IMR-90 (cell line): ENCODE results near the gene NCAPD3. TPM values are rescaled to one million over a fixed set of nuclear protein-coding genes. Genes with fewer than 3 reads are reported as not detected.

ENCODE experiments used
- ATAC-seq: fragments of 200-7000 bp; cut with Tn5 transposase; 2 replicates; pipeline ENCODE4 v1.9.1; 2020; ENCODE audit warnings: low read depth, mild to moderate bottlenecking, moderate library complexity
- BruUV-seq: library from RNA; stranded (reverse); fragments of 400-500 nt; replicated peaks from 2 replicates; lab custom pipeline; 2021; lab: Mats Ljungman, UMichigan
- CTCF ChIA-PET: fragments of 300-600 bp; formaldehyde crosslinking; extraction: SDS; loops from one replicate; lab custom pipeline; 2021; ENCODE audit warnings: antibody characterized with exemption; lab: Yijun Ruan, JAX
- POLR2A ChIA-PET: fragments of 300-600 bp; sonication (Branson Sonifier 250); formaldehyde crosslinking; loops from one replicate; lab custom pipeline; 2022; ENCODE audit warnings: antibody characterized with exemption; ENCODE audit not compliant: unreplicated experiment; lab: Charles Lee
- DNase-seq: peaks from one replicate; pipeline ENCODE4 v3.0.0; 2013
- H2AFZ ChIP-seq: replicated peaks from 2 replicates; pipeline ENCODE3; 2013; ENCODE audit warnings: low read length, mild to moderate bottlenecking; ENCODE audit not compliant: poor library complexity
- H2AK5ac ChIP-seq: 2 replicates; pipeline ENCODE4 v1.6.1; 2013; ENCODE audit warnings: low read depth, low read length, inconsistent platforms
- H2AK9ac ChIP-seq: replicated peaks from 2 replicates; pipeline ENCODE3; 2013; ENCODE audit warnings: mild to moderate bottlenecking, low read depth, low read length, moderate library complexity; ENCODE audit not compliant: poor library complexity
- H2BK120ac ChIP-seq: 2 replicates; pipeline ENCODE4 v1.6.1; 2013; ENCODE audit warnings: low read depth, low read length, inconsistent platforms
- H2BK15ac ChIP-seq: 3 replicates; pipeline ENCODE4 v1.6.1; 2013; ENCODE audit warnings: low read depth, low read length, inconsistent platforms
- H2BK20ac ChIP-seq: 2 replicates; pipeline ENCODE4 v1.6.1; 2013; ENCODE audit warnings: low read depth, mild to moderate bottlenecking, inconsistent platforms, low read length, moderate library complexity
- H2BK5ac ChIP-seq: 2 replicates; pipeline ENCODE4 v1.6.1; 2013; ENCODE audit warnings: mild to moderate bottlenecking, low read depth, low read length, inconsistent platforms; ENCODE audit not compliant: poor library complexity, severe bottlenecking
- H3K14ac ChIP-seq: replicated peaks from 2 replicates; pipeline ENCODE4 v1.6.1; 2013; ENCODE audit warnings: low read depth, low read length, inconsistent platforms
- H3K18ac ChIP-seq: 2 replicates; pipeline ENCODE4 v1.6.1; 2013; ENCODE audit warnings: low read depth, low read length, control low read depth
- H3K23ac ChIP-seq: 2 replicates; pipeline ENCODE4 v1.6.1; 2013; ENCODE audit warnings: low read depth, low read length, inconsistent platforms
- H3K27ac ChIP-seq: 2 replicates; pipeline ENCODE4 v1.5.1; 2013; ENCODE audit warnings: mild to moderate bottlenecking, control low read depth, low read length; ENCODE audit not compliant: insufficient read depth
- H3K27me3 ChIP-seq: 2 replicates; pipeline ENCODE4 v1.6.1; 2013; ENCODE audit warnings: low read length; ENCODE audit not compliant: control insufficient read depth, insufficient read depth
- H3K36me3 ChIP-seq: 2 replicates; pipeline ENCODE4 v1.6.1; 2013; ENCODE audit warnings: low read length, mixed read lengths; ENCODE audit not compliant: control insufficient read depth, insufficient read depth
- H3K4ac ChIP-seq: 2 replicates; pipeline ENCODE4 v1.6.1; 2013; ENCODE audit warnings: low read depth, low read length, inconsistent platforms
- H3K4me1 ChIP-seq: 2 replicates; pipeline ENCODE4 v1.6.1; 2013; ENCODE audit warnings: low read length, mixed read lengths; ENCODE audit not compliant: control insufficient read depth, insufficient read depth
- H3K4me2 ChIP-seq: 2 replicates; pipeline ENCODE4 v1.6.1; 2013; ENCODE audit warnings: low read depth, mild to moderate bottlenecking, control low read depth, low read length, moderate library complexity
- H3K4me3 ChIP-seq: 2 replicates; pipeline ENCODE4 v1.5.1; 2013; ENCODE audit warnings: low read depth, mild to moderate bottlenecking, control low read depth, low read length, moderate library complexity; ENCODE audit not compliant: insufficient read depth
- H3K56ac ChIP-seq: 2 replicates; pipeline ENCODE4 v1.6.1; 2013; ENCODE audit warnings: low read length, inconsistent platforms; ENCODE audit not compliant: insufficient read depth; ENCODE audit errors: extremely low read depth
- H3K79me1 ChIP-seq, 2 experiments: 2 replicates each; pipeline ENCODE4 v1.6.1; 2013; ENCODE audit warnings: low read length in 2 of 2, inconsistent platforms in 1 of 2, low read depth in 1 of 2
- H3K9ac ChIP-seq: 2 replicates; pipeline ENCODE4 v1.6.1; 2013; ENCODE audit warnings: low read depth, low read length, control low read depth
- H3K9me1 ChIP-seq: 2 replicates; pipeline ENCODE4 v1.6.1; 2013; ENCODE audit warnings: low read length, inconsistent platforms; ENCODE audit not compliant: insufficient read depth
- H3K9me3 ChIP-seq: 2 replicates; pipeline ENCODE4 v1.6.1; 2013; ENCODE audit warnings: low read length; ENCODE audit not compliant: control insufficient read depth, insufficient read depth
- H4K20me1 ChIP-seq: 2 replicates; pipeline ENCODE4 v1.6.1; 2013; ENCODE audit warnings: low read length, inconsistent platforms; ENCODE audit not compliant: insufficient read depth
- H4K5ac ChIP-seq: 2 replicates; pipeline ENCODE4 v1.6.1; 2013; ENCODE audit warnings: mild to moderate bottlenecking, low read depth, low read length, control low read depth
- H4K8ac ChIP-seq, 2 experiments: 2 replicates each; pipeline ENCODE4 v1.6.1; 2013; ENCODE audit warnings: low read depth in 2 of 2, low read length in 2 of 2, control low read depth in 1 of 2, inconsistent platforms in 1 of 2
- H4K91ac ChIP-seq: 2 replicates; pipeline ENCODE4 v1.6.1; 2013; ENCODE audit warnings: low read depth, low read length, inconsistent platforms; ENCODE audit not compliant: insufficient read depth
- CHD1 ChIP-seq: IDR thresholded peaks from 2 replicates; pipeline ENCODE4 v1.6.1; 2012; ENCODE audit warnings: low read depth, low read length, improper control_type of control experiment
- ELK1 ChIP-seq: fragments of 150-350 bp; IDR thresholded peaks from 2 replicates; pipeline ENCODE4 v1.6.1; 2016; ENCODE audit warnings: low read depth, mild to moderate bottlenecking, low read length, moderate library complexity, borderline replicate concordance
- FOS ChIP-seq: fragments of 150-350 bp; IDR thresholded peaks from 2 replicates; pipeline ENCODE4 v1.6.1; 2016; ENCODE audit warnings: low read depth, low read length
- MAZ ChIP-seq: IDR thresholded peaks from 2 replicates; pipeline ENCODE4 v1.6.1; 2012; ENCODE audit warnings: low read depth, mild to moderate bottlenecking, low read length, improper control_type of control experiment, moderate library complexity, borderline replicate concordance
- POLR2A ChIP-seq: IDR thresholded peaks from 2 replicates; pipeline ENCODE4 v1.6.1; 2012; ENCODE audit warnings: mild to moderate bottlenecking, low read depth, low read length
- RAD21 ChIP-seq: IDR thresholded peaks from 2 replicates; pipeline ENCODE4 v1.6.1; 2012; ENCODE audit warnings: low read length, improper control_type of control experiment
- RFX5 ChIP-seq: IDR thresholded peaks from 2 replicates; pipeline ENCODE4 v1.8.0; 2012; ENCODE audit warnings: low read depth, mild to moderate bottlenecking, low read length, moderate library complexity
- WGBS, 2 experiments: methylation state at CpG; one replicate each; pipeline versions ENCODE4 v1.1.5 to v1.1.7; 2013; ENCODE audit warnings: missing lambda C conversion rate in 2 of 2; ENCODE audit not compliant: insufficient read length in 1 of 2; ENCODE audit errors: extremely low coverage in 2 of 2; 5-methylcytosine and 5-hydroxymethylcytosine counted together
- dilution Hi-C: fragments of 300-500 bp; cut with HindIII; formaldehyde crosslinking; loops from one replicate; pipeline ENCODE4 v1.14.3; 2018; ENCODE audit warnings: low sequenced_read_pairs; ENCODE audit not compliant: unreplicated experiment
- in situ Hi-C: fragments of 300-500 bp; cut with MboI; formaldehyde crosslinking; loops from 3 replicates; pipeline ENCODE4 v1.14.3; 2019; ENCODE audit warnings: low sequenced_read_pairs, inconsistent platforms, mixed read lengths
- intact Hi-C: fragments of 100-400 bp; cut with micrococcal nuclease; formaldehyde crosslinking; loops from 2 replicates; pipeline ENCODE4 v1.10.0; 2022
- polyA plus RNA-seq, 3 experiments: library from polyadenylated mRNA; depleted of rRNA; stranded (reverse); fragments of >200 nt; gene quantifications; 2 replicates each; pipeline ENCODE4 v1.2.3, GENCODE V29; 2012; ENCODE audit warnings: low replicate concordance in 1 of 3
- total RNA-seq: library from RNA; depleted of rRNA; stranded (reverse); fragments of >200 nt; gene quantifications from 2 replicates; pipeline ENCODE4 v1.2.3, GENCODE V29; 2012

NCAPD3 gene
- total and polyA plus RNA-seq, 2 of the 4 experiments (the other 2 are of a cell fraction) = 18.0 to 19.2 TPM

- ATAC-seq (no peak), DNase-seq (no peak)
- Histone ChIP-seq H3K27me3 (no peaks in the 10 kb centered on the region), H2AFZ (no peak overlapping the region), H3K27ac (no peak overlapping the region), H3K23ac (no peak overlapping the region), H2BK5ac (no peak overlapping the region), H4K91ac (no peak overlapping the region), H3K4me2 (no peak overlapping the region), H3K18ac (no peak overlapping the region), H3K36me3 (peaks cover 36% of the 10 kb centered on the region), H3K9ac (no peak overlapping the region), H3K4me1 (no peaks in the 10 kb centered on the region), H3K79me1 (0 out of 4 replicates have a peak, but pooled peaks cover 0 to 3% of the 10 kb centered on the region in 2 experiments), H2BK120ac (no peak overlapping the region), H3K4ac (no peak overlapping the region), H4K8ac (no peak overlapping the region), H3K9me3 (no peaks in the 10 kb centered on the region), H3K56ac (no peak overlapping the region), H2BK20ac (no peak overlapping the region), H3K14ac (no peak overlapping the region), H2BK15ac (no peak overlapping the region), H2AK9ac (no peak overlapping the region), H3K9me1 (no peaks in the 10 kb centered on the region), H2AK5ac (no peak overlapping the region), H4K5ac (no peak overlapping the region), H4K20me1 (no peaks in the 10 kb centered on the region), H3K4me3 (no peak overlapping the region)
- TF ChIP-seq FOS (no peak), POLR2A (no peak), RAD21 (no peak), ELK1 (no peak), RFX5 (no peak), CHD1 (no peak), MAZ (no peak)
- dilution Hi-C loops = no loop called here
- POLR2A ChIA-PET = no interaction called here
- CTCF ChIA-PET = no interaction called here
- in situ Hi-C loops = no loop called here
- WGBS, 2 experiments = no CpG with 5 or more reads among the region's 9 CpGs
- intact Hi-C loops = no loop called here
- BruUV-seq = no TSS peak
Measured at GRCh38 chr11:134158023-134158422, 65.7 kb downstream of the NCAPD3 start.
